ENCODE data around the gene PATZ1.

The PATZ1 gene

DNA sequence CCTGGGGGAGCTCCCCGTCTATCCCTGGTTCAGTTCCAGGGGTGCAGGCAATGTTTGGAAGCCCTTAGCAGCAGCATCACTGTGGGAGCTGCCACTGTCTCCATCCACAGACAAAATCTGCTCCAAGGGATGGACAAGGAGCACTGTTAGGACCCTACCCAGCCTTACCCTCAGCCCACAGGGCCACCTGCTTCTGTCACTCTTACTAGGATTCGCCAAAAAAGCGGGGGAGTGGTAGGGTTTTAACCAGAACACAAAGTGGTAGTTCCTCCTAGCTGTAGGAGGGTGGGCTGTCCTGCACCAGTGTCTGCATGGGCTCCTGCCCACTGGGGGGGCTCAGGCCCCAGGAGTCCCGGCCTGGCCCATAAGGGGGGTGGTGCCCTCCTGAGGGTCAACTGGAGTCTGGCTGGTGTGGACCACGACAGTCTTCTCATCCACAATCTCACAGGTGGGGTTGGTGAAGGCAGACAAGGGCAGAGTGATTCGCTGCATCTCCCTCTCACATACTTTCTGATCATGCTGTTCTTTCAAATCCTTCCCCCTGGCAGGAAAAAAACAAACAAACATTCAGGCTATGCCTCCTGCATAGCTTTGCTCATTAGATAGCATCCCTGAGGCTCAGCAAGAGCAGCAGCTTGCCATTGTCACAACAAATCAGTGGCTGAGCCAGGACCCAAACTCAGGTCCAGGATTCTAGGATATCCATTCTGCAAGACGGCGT lies 63.2 kb downstream of the PATZ1 start:
- DNase-seq (ENCODE audit: low read depth, low spot score), result no peak

GRCh38 chr22:31281733-31282132 lies 64.4 kb downstream of the PATZ1 start:
- DNase-seq (ENCODE audit: low read depth, low spot score), result no peak

DNA sequence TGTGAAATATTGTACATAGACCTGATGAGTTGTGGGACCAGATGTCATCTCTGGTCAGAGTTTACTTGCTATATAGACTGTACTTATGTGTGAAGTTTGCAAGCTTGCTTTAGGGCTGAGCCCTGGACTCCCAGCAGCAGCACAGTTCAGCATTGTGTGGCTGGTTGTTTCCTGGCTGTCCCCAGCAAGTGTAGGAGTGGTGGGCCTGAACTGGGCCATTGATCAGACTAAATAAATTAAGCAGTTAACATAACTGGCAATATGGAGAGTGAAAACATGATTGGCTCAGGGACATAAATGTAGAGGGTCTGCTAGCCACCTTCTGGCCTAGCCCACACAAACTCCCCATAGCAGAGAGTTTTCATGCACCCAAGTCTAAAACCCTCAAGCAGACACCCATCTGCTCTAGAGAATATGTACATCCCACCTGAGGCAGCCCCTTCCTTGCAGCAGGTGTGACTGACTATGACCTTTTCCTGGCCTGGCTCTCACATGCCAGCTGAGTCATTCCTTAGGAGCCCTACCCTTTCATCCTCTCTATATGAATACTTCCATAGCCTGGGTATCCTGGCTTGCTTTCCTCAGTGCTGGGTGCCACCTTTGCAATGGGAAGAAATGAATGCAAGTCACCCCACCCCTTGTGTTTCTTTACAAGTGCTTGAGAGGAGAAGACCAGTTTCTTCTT lies 66.2 kb downstream of the PATZ1 start:
- no peak for DNase-seq (ENCODE audit: low read depth, low spot score)

GRCh38 chr22:31279327-31279669 lies 66.8 kb downstream of the PATZ1 start:
- no peak for DNase-seq (ENCODE audit: low read depth, low spot score)

DNA sequence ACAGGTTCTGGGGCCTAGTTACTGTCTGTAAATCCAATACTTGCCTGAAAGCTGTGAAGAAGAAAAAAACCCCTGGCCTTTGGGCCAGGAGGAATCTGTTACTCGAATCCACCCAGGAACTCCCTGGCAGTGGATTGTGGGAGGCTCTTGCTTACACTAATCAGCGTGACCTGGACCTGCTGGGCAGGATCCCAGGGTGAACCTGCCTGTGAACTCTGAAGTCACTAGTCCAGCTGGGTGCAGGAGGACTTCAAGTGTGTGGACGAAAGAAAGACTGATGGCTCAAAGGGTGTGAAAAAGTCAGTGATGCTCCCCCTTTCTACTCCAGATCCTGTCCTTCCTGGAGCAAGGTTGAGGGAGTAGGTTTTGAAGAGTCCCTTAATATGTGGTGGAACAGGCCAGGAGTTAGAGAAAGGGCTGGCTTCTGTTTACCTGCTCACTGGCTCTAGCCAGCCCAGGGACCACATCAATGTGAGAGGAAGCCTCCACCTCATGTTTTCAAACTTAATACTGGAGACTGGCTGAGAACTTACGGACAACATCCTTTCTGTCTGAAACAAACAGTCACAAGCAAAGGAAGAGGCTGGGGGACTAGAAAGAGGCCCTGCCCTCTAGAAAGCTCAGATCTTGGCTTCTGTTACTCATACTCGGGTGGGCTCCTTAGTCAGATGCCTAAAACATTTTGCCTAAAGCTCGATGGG lies 67.4 kb downstream of the PATZ1 start:
- DNase-seq (ENCODE audit: low read depth, low spot score), result no peak

DNA sequence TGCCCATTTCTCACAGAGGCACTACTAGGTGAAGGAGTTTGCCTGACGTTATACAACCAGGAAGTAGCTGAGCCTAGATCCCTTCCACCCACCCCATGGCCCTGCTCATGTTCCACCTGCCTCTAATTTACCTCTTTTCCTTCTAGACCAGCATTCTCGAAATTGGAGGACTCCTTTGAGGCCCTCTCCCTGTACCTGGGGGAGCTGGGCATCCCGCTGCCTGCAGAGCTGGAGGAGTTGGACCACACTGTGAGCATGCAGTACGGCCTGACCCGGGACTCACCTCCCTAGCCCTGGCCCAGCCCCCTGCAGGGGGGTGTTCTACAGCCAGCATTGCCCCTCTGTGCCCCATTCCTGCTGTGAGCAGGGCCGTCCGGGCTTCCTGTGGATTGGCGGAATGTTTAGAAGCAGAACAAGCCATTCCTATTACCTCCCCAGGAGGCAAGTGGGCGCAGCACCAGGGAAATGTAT lies 68.0 kb downstream of the PATZ1 start:
- no peak for DNase-seq (ENCODE audit: low read depth, low spot score)

DNA sequence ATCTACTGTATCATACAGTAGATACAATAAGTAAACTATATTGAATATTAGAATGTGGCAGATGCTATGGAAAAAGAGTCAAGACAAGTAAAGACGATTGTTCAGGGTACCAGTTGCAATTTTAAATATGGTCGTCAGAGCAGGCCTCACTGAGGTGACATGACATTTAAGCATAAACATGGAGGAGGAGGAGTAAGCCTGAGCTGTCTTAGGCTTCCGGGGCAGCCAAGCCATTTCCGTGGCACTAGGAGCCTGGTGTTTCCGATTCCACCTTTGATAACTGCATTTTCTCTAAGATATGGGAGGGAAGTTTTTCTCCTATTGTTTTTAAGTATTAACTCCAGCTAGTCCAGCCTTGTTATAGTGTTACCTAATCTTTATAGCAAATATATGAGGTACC lies 68.4 kb downstream of the PATZ1 start:
- DNase-seq (ENCODE audit: low read depth, low spot score), result no peak

- no peak for DNase-seq (ENCODE audit: low read depth, low spot score)
Observed at GRCh38 chr22:31276426-31277167, 69.5 kb downstream of the PATZ1 start.
